Chondrocyte (in vitro differentiated cells): ENCODE measurements around the gene CPED1. TPM values are rescaled to one million over a fixed set of nuclear protein-coding genes. Genes with fewer than 3 reads are reported as not detected.
"Not testable (repeated sequence)": the region's sequence is repeated elsewhere in the genome, so short reads cannot be mapped to it uniquely, and the experiment has no call there.

Source experiments
- DNase-seq: peaks from one replicate; pipeline ENCODE4 v3.0.0; 2021; ENCODE audit warnings: mixed read lengths, low spot score
- H3K27ac Mint-ChIP-seq: one replicate; pipeline ENCODE4 v1.8.0; 2021; ENCODE audit warnings: mild to moderate bottlenecking, moderate library complexity, mixed read lengths; ENCODE audit not compliant: unreplicated experiment
- H3K27me3 Mint-ChIP-seq: 2 replicates; pipeline ENCODE4 v1.8.0; 2021; ENCODE audit warnings: low read depth, mixed read lengths
- H3K36me3 Mint-ChIP-seq: 2 replicates; pipeline ENCODE4 v1.8.0; 2021; ENCODE audit warnings: low read depth, mixed read lengths
- H3K4me1 Mint-ChIP-seq: 2 replicates; pipeline ENCODE4 v1.8.0; 2021; ENCODE audit warnings: low read depth, mild to moderate bottlenecking, mixed read lengths
- H3K4me3 Mint-ChIP-seq: one replicate; pipeline ENCODE4 v1.8.0; 2021; ENCODE audit warnings: mild to moderate bottlenecking, moderate library complexity, mixed read lengths; ENCODE audit not compliant: unreplicated experiment
- H3K9me3 Mint-ChIP-seq: 2 replicates; pipeline ENCODE4 v1.8.0; 2021; ENCODE audit warnings: low read depth, mixed read lengths
- total RNA-seq: library from RNA; stranded (reverse); gene quantifications from 3 replicates; pipeline ENCODE4 v1.2.1, GENCODE V29; 2021
- TF ChIP-seq, protein P1 (sequence below): fragments of 200-600 bp; sonication (generic); IDR thresholded peaks from 2 replicates; pipeline ENCODE4 v1.5.0; 2021; ENCODE audit warnings: antibody characterized with exemption, mild to moderate bottlenecking, moderate library complexity

Gene CPED1
- total RNA-seq, 1 donor from 2014 or later, result 2.8 TPM

DNA sequence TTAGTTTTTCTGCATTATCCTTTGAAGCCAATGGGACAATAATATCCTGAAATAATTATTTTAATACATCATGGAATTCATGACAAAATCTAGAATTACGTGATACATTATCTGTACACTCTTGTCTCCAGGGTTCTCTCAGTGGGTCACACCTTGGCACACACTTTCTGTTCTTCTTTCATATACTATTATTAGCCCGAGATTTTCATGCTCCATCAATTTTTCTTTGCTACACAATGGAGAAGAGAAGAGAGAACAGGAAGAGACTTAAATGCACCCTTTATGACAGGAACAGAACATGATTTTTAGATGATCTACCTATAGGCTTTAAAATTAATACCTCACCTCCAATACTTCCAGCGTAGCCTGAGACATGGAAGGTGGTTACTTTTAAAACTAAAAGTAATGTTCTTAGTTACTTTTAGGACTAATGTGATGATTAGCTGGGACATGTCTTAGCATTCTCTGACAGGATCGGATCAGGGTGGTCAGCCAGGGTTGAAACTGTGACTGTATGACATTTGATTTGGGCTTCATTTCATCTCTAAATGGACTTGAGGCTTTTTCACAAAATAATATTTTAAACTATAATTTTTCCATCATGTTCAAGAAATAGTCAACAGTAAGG, 192.0 kb downstream of the CPED1 start:
- H3K27ac Mint-ChIP-seq, result no peak overlapping the region
- H3K9me3 Mint-ChIP-seq, result no peaks in the 10 kb centered on the region
- H3K27me3 Mint-ChIP-seq, result no peaks in the 10 kb centered on the region
- no peak for DNase-seq
- no peaks in the 10 kb centered on the region for H3K36me3 Mint-ChIP-seq
- no peak overlapping the region for H3K4me3 Mint-ChIP-seq
- H3K4me1 Mint-ChIP-seq, result no peaks in the 10 kb centered on the region
- TF ChIP-seq, protein P1, sequence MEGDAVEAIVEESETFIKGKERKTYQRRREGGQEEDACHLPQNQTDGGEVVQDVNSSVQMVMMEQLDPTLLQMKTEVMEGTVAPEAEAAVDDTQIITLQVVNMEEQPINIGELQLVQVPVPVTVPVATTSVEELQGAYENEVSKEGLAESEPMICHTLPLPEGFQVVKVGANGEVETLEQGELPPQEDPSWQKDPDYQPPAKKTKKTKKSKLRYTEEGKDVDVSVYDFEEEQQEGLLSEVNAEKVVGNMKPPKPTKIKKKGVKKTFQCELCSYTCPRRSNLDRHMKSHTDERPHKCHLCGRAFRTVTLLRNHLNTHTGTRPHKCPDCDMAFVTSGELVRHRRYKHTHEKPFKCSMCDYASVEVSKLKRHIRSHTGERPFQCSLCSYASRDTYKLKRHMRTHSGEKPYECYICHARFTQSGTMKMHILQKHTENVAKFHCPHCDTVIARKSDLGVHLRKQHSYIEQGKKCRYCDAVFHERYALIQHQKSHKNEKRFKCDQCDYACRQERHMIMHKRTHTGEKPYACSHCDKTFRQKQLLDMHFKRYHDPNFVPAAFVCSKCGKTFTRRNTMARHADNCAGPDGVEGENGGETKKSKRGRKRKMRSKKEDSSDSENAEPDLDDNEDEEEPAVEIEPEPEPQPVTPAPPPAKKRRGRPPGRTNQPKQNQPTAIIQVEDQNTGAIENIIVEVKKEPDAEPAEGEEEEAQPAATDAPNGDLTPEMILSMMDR, result no peak

DNA sequence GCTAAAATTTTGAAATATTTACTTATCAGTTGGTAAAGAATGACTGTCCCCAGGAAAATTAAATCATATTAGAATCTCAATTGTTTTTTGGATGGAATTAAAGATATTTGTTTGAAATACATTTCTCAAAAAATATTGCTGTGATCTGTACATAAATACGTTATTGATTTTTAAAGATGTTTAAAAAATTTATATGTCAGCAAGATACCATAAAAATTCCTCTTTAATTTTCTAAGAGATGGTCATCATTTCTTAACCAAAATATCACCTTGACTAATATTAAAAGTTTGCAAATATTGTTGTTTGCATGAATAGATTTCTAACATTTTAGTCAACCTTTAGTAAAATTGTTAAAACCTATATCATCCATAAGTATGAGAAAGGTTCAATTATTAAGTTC, 192.8 kb downstream of the CPED1 start:
- H3K4me1 Mint-ChIP-seq, result no peaks in the 10 kb centered on the region
- DNase-seq, result no peak
- TF ChIP-seq, protein P1, result no peak
- no peaks in the 10 kb centered on the region for H3K36me3 Mint-ChIP-seq
- no peak overlapping the region for H3K27ac Mint-ChIP-seq
- no peak overlapping the region for H3K4me3 Mint-ChIP-seq
- H3K9me3 Mint-ChIP-seq, result no peaks in the 10 kb centered on the region
- H3K27me3 Mint-ChIP-seq, result no peaks in the 10 kb centered on the region

DNA sequence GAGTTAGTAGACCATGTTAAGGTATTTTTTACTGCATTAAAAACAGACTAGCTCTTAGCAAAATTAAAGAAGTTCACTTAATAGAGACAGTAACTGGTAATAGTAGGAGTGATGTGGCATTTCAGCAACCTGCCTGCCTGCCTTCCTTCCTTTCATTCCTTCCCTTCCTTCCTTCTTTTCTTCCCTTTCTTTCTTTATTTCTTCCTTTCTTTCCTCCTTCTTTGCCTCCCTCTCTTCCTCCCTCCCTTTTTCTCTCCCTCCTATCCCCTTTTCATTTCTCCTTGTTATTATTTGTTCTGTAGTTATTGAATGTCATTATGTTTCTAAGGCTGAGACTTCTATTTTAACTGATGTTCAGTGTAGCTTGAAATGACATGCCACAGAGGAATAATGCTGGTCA, 193.8 kb downstream of the CPED1 start:
- DNase-seq, result no peak
- Mint-ChIP-seq H3K36me3 (no peaks in the 10 kb centered on the region), H3K27me3 (no peaks in the 10 kb centered on the region), H3K27ac (no peak overlapping the region), H3K4me1 (no peaks in the 10 kb centered on the region), H3K9me3 (no peaks in the 10 kb centered on the region), H3K4me3 (no peak overlapping the region)
- TF ChIP-seq, protein P1, result no peak

DNA sequence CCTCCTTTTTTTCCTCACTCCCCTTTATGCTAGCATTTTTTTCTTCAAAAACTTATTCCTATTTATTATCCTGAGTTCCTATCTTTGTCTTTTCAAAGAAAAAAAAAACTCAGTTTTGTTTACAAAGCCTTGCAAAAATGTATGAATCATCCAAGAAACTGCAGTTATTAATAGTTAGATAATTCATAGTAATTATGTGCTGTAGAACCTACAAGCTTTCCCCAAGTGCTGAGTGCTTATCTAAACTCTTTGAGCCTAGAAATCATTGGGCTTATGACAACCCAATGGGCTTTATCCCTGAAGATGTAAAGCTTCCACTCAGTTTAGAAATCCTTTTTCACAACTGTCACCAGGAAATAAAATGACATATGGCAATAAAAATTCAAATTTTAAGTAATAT, 194.4 kb downstream of the CPED1 start:
- TF ChIP-seq, protein P1, result no peak
- no peaks in the 10 kb centered on the region for H3K9me3 Mint-ChIP-seq
- no peaks in the 10 kb centered on the region for H3K4me1 Mint-ChIP-seq
- DNase-seq, result no peak
- no peaks in the 10 kb centered on the region for H3K27me3 Mint-ChIP-seq
- no peaks in the 10 kb centered on the region for H3K36me3 Mint-ChIP-seq
- H3K4me3 Mint-ChIP-seq, result no peak overlapping the region
- no peak overlapping the region for H3K27ac Mint-ChIP-seq

GRCh38 chr7:121183883-121184282, 195.4 kb downstream of the CPED1 start:
- not testable (repeated sequence) for H3K9me3 Mint-ChIP-seq, H3K36me3 Mint-ChIP-seq, H3K4me3 Mint-ChIP-seq, DNase-seq, H3K4me1 Mint-ChIP-seq, H3K27ac Mint-ChIP-seq, H3K27me3 Mint-ChIP-seq

DNA sequence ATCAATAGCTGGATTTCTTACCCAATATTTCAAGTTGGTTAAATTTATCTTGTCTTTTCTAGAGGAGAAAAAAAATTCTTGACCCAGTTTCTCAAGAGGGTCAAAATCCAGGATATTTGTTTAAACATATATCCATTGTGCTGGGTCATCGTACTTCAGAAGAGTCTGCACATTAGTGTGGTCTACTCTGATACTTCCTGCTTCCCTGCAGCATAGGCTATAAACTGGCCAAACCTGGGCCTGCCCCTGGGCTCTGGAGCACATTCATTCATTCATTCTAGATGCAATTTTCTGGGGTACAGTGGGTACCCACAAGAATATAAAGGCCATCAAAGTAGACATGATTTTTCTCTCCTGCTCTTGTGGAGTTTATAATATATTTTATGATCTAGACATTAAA, 198.2 kb downstream of the CPED1 start:
- H3K27me3 Mint-ChIP-seq, result no peaks in the 10 kb centered on the region
- no peak for DNase-seq
- TF ChIP-seq, protein P1, result no peak
- no peak overlapping the region for H3K27ac Mint-ChIP-seq
- no peaks in the 10 kb centered on the region for H3K4me1 Mint-ChIP-seq
- no peak overlapping the region for H3K4me3 Mint-ChIP-seq
- H3K9me3 Mint-ChIP-seq, result peaks cover 3% of the 10 kb centered on the region
- peaks cover 2% of the 10 kb centered on the region for H3K36me3 Mint-ChIP-seq
